ENCODE data around the gene RPL7A. TPM values are rescaled to one million over a fixed set of nuclear protein-coding genes. Genes with fewer than 3 reads are reported as not detected.

The RPL7A gene
- total RNA-seq, 1 experiment from 2014 or later, result 2,696 TPM

DNA sequence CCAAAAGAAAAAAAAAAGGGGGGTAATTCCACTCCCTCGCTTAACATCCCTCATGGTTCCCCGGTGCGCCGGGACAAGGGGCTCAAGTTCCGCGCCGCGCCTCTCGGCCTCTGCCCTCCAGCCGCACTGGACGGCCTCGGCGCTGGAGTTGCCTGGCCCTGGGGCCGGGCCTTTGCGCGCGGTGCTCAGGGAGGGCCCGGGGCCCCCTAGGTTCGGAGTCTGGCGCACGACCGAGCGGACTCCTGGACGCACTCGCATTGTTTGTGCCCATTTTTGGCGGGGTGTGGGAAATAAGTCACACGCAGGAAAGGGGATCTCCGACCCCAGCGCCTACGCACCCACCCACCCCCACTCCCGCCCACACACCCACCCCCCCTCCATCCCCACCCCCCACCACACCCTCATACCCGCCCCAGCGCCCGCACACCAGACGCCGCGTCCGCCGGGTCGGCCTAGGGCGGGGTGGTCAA, 468 bp upstream of the RPL7A start:
- DNase-seq (ENCODE audit: low spot score), result no peak

- no peak for DNase-seq (ENCODE audit: low spot score)
These were observed 928 bp downstream of the RPL7A start for GRCh38 chr9:133348718-133349573.

- DNase-seq (ENCODE audit: low spot score), result no peak
These were observed 2.1 kb downstream of the RPL7A start for GRCh38 chr9:133349965-133350616.

DNA sequence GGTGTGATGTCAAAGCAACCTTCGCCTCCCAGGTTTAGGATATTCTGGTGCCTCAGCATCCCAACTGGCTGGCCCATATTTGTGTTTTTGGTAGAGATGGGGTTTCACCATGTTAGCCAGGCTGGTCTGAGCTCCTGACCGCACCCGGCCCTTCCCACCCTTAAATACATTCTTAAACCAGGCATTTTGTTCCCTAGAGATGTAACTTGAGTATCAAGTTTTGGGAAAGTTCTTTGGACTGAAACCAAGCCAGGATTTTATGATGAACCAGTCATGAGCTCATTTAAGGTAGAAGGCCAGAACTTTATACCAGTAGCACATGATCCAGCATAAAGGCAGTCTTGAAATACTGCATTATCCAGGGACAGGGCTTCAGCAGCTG, 3.5 kb downstream of the RPL7A start:
- DNase-seq (ENCODE audit: low spot score), result no peak

GRCh38 chr9:133351908-133352634, 4.1 kb downstream of the RPL7A start:
- peak; percentile 66 for DNase-seq (ENCODE audit: low spot score)

GRCh38 chr9:133352635-133353340, 4.8 kb downstream of the RPL7A start:
- DNase-seq (ENCODE audit: low spot score), result no peak

DNA sequence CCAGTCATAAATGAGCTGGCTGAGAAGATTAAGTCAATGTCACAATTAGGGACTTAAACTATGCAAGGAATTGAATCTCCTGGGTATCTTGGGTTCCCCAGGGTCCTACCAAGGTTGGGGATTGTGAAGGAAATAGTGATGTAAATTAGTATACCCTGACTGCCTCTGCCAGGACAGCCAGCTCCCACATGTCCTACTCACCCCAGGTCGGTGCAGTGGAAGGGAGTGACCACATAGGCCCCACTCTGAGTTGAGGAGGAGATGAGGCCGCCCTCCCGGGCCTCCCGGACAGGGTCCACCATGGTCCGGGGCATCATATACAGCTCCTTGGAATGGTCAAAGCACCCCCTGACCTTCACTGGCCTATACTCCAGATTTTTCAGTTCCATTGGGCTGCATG, 5.5 kb downstream of the RPL7A start:
- DNase-seq (ENCODE audit: low spot score), result no peak

- DNase-seq (ENCODE audit: low spot score), result no peak
These were observed 6.7 kb downstream of the RPL7A start for GRCh38 chr9:133354766-133355165.

- DNase-seq (ENCODE audit: low spot score), result no peak
These were observed 7.9 kb downstream of the RPL7A start for GRCh38 chr9:133355881-133356357.

DNA sequence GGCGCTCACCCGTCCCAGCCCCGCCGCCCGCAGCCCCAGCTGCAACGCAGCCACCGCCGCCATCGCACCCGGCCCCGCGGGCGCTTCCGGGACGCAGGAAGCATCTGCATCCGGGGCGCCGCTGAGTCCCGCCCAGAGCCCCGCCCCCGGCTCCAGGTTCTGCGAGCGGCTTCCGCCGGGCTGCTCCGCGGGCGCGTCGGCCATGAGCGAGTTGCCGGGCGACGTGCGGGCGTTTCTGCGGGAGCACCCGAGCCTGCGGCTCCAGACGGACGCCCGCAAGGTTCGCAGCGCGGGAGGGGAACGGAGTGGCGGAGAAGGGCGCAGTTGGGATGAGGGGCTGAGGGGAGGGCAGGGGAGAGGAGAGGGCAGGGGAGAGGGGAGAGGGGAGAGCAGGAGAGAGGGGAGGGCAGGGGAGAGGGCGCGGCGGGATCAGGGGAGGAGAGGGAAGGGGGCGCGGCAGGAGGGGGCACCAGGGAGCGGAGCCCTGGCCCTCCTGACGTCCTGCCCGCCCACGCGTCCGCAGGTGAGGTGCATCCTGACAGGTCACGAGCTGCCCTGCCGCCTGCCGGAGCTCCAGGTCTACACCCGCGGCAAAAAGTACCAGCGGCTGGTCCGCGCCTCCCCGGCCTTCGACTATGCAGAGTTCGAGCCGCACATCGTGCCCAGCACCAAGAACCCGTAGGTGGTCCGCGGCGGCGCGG, 8.5 kb downstream of the RPL7A start, which contains the start of the genes SURF1 and SURF2:
Gene SURF1 (minus strand): TSS at position 97 of the 701 bp plus-strand sequence. CDS start 34 bp downstream, at position 63.
Gene SURF2 (plus strand): TSS at position 160 of the 701 bp plus-strand sequence. CDS start 43 bp downstream, at position 203.
- DNase-seq (ENCODE audit: low spot score), result peak; percentile 42

GRCh38 chr9:133357656-133358055, 9.6 kb downstream of the RPL7A start:
- no peak for DNase-seq (ENCODE audit: low spot score)

- no peak for DNase-seq (ENCODE audit: low spot score)
These were observed 11.6 kb downstream of the RPL7A start for GRCh38 chr9:133359399-133360175.

GRCh38 chr9:133360400-133361393, 12.7 kb downstream of the RPL7A start:
- DNase-seq (ENCODE audit: low spot score), result no peak

DNA sequence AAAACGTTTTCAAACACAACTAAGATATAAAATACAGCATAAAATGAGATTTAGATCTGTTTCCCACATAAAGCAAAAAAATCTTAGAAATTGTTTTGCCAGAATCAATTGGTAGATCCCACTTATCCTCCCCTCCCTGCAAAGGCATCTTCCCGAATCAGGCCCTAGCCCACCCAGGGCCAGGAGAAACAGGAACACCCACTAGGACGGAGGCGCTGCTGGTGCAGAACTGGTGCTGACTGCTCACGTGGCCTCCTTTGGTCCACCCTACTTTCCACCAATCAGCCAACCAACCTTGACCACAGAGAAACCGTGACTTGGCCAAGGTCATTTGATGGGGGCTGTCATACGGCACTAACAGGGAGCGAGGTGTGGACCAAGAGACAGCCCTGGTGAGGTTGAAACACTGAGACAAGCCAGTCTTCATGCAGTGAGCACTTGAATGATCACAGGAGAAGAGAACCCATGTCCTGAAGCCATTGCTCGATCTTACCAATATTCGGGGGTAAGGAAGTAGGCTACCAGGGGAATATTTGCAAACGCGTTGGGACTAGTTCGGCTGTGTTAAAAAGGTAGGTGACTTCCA, 13.6 kb downstream of the RPL7A start:
- no peak for DNase-seq (ENCODE audit: low spot score)

GRCh38 chr9:133362359-133363044, 14.5 kb downstream of the RPL7A start:
- no peak for DNase-seq (ENCODE audit: low spot score)

DNA sequence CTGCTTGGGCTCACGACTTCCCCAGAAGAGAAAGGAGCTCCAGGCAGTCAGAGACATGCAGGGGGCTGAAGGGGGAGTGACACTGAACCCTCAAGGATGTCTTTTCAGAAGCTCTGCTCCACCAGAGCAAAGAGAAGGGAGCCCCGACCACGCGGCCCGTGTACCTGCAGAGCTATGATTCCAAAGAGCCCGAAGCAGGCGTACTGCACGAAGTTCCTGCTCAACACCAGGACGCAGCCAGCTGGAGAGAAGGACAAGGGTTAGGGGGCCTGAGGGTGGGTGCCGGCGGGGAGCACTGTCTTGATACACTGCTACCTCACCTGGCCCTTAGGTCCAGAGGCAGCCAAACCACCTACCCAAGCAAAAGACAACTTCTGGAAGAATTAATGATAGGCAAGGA, 18.4 kb downstream of the RPL7A start:
- DNase-seq (ENCODE audit: low spot score), result no peak

- DNase-seq (ENCODE audit: low spot score), result no peak
These were observed 19.2 kb downstream of the RPL7A start for GRCh38 chr9:133367221-133367620.

DNA sequence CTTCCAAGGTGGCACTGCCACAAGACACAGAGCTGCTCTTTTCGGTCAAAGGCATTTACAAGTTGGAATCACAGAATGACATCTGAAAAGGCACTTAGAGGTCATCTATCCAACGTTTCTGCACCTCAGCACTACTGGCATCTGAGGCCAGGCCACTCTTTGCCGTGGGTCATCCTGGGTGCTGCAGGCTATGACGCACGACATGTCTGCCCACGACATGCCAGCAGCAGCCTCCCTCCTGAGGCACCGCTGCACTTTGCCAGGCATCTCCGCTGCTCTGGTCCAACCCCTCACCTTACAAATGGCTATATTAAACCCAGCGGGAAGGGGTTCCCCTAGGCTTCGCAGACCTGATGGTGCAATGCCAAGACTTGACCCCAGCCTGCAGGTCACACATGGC, 19.8 kb downstream of the RPL7A start:
- DNase-seq (ENCODE audit: low spot score), result no peak
